Measurements from ENCODE around the gene STARD7. TPM values are rescaled to one million over a fixed set of nuclear protein-coding genes. Genes with fewer than 3 reads are reported as not detected.
"Not testable (repeated sequence)": the region's sequence is repeated elsewhere in the genome, so short reads cannot be mapped to it uniquely, and the experiment has no call there.

STARD7 gene
- total and polyA plus RNA-seq, 2 experiments from 2014 or later = 161 to 214 TPM

DNA sequence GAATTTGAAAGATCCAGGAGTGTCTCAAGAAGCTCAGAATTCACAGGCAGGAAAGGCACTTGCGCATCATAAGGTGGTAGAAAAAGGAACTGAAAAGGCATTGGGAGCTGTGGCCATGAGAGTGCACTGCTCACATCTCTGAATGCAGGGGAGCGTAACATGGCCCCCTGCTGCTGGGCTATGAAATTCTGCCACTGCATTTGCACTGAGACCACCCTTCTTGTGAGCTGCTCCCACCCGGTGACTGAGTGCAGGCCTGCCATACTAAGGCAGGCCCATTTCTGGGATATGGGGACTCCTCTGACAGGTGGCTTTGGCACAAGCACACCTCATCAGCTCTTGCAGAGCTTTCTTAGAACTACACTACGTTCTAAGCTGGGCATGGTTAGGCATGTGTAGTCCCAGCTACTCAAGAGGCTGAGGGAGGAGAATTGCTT, 25.3 kb upstream of the STARD7 start:
- TF ChIP-seq, protein P1, sequence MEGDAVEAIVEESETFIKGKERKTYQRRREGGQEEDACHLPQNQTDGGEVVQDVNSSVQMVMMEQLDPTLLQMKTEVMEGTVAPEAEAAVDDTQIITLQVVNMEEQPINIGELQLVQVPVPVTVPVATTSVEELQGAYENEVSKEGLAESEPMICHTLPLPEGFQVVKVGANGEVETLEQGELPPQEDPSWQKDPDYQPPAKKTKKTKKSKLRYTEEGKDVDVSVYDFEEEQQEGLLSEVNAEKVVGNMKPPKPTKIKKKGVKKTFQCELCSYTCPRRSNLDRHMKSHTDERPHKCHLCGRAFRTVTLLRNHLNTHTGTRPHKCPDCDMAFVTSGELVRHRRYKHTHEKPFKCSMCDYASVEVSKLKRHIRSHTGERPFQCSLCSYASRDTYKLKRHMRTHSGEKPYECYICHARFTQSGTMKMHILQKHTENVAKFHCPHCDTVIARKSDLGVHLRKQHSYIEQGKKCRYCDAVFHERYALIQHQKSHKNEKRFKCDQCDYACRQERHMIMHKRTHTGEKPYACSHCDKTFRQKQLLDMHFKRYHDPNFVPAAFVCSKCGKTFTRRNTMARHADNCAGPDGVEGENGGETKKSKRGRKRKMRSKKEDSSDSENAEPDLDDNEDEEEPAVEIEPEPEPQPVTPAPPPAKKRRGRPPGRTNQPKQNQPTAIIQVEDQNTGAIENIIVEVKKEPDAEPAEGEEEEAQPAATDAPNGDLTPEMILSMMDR (IDR thresholded peaks at IDR 0.05; ENCODE audit: low read depth, low read length) = no peak
- H3K27me3 ChIP-seq = no peaks in the 10 kb centered on the region
- no peak overlapping the region for H3K4me3 ChIP-seq
- no peak overlapping the region for H3K27ac ChIP-seq
- DNase-seq (ENCODE audit: low read depth in 1 of 2, low spot score in 1 of 2) = no peak
- H3K4me1 ChIP-seq (ENCODE audit: low read depth) = no peaks in the 10 kb centered on the region
- no peaks in the 10 kb centered on the region for H3K9me3 ChIP-seq (ENCODE audit: low read depth)
- H3K36me3 ChIP-seq = no peaks in the 10 kb centered on the region

DNA sequence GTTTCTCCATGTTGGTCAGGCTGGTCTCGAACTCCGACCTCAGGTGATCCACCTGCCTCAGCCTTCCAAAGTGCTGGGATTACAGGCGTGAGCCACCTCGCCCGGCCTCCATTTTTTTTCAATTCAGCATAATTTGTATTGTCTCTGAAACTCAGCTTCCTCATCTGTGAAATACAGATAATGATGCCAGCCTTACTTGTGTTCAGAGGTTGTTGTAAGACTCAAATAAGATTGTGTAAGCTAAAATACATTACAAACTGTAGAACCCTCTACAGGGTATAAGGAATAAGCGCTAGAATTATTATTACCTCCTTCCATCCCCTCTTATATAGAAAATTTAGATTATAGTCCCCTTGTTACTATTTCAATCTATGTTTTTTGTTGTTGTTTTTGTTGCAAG, 24.8 kb upstream of the STARD7 start:
- no peaks in the 10 kb centered on the region for H3K4me1 ChIP-seq (ENCODE audit: low read depth)
- no peak for DNase-seq (ENCODE audit: low read depth in 1 of 2, low spot score in 1 of 2)
- H3K4me3 ChIP-seq = no peak overlapping the region
- H3K27ac ChIP-seq = no peak overlapping the region
- H3K36me3 ChIP-seq = no peaks in the 10 kb centered on the region
- no peaks in the 10 kb centered on the region for H3K9me3 ChIP-seq (ENCODE audit: low read depth)
- H3K27me3 ChIP-seq = no peaks in the 10 kb centered on the region
- TF ChIP-seq, protein P1 (IDR thresholded peaks at IDR 0.05; ENCODE audit: low read depth, low read length) = no peak

DNA sequence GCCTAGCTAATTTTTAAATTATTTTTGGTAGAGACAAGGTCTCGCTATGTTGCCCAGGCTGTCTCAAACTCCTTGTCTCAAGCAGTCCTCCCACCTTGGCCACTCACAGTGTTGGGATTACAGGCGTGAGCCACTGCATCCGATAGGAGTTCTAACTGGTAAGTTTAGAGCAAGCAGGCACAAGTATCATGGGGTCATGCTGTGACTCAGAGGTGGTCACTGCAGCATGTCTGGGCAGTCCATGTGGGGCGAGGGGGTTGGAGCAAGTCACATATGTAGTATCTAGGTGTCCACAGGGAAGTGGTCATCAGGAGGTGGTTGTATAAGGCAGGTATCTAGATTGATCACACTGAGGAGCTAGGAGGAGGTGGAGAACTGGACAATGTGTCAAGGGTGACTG, 22.7 kb upstream of the STARD7 start:
- no peaks in the 10 kb centered on the region for H3K27me3 ChIP-seq
- TF ChIP-seq, protein P1 (IDR thresholded peaks at IDR 0.05; ENCODE audit: low read depth, low read length) = no peak
- no peak overlapping the region for H3K4me3 ChIP-seq
- no peaks in the 10 kb centered on the region for H3K9me3 ChIP-seq (ENCODE audit: low read depth)
- no peak for DNase-seq (ENCODE audit: low read depth in 1 of 2, low spot score in 1 of 2)
- H3K4me1 ChIP-seq (ENCODE audit: low read depth) = no peaks in the 10 kb centered on the region
- H3K27ac ChIP-seq = no peak overlapping the region
- no peaks in the 10 kb centered on the region for H3K36me3 ChIP-seq

DNA sequence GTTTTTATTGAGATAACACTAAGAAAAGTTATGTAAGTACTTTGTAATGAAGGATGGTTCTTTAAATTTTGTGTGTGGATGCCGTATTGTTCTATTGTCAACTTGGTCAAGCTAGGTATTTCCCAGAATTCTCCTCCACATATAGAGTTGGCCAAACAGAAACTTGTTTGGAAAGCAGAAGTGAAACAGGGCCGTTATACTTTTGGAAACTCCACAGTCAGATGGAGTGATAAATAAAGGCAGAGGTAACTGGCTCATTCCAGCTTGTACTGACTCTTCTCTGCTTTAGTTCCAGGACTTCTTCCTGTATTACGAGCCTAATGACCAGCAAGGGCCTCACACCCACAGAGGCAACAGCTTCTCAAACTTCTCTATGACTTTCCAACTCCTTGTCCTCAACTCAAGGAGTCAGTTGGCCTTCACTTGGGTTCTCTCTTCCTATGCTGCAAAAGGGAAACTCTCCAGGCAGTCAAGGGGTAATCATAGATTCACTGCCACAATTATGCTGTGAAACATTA, 16.4 kb upstream of the STARD7 start:
- no peak overlapping the region for H3K27ac ChIP-seq
- H3K9me3 ChIP-seq (ENCODE audit: low read depth) = no peaks in the 10 kb centered on the region
- H3K4me3 ChIP-seq = no peak overlapping the region
- no peak for DNase-seq (ENCODE audit: low read depth in 1 of 2, low spot score in 1 of 2)
- TF ChIP-seq, protein P1 (IDR thresholded peaks at IDR 0.05; ENCODE audit: low read depth, low read length) = no peak
- H3K36me3 ChIP-seq = no peaks in the 10 kb centered on the region
- peaks cover 2% of the 10 kb centered on the region for H3K4me1 ChIP-seq (ENCODE audit: low read depth)
- H3K27me3 ChIP-seq = no peaks in the 10 kb centered on the region

DNA sequence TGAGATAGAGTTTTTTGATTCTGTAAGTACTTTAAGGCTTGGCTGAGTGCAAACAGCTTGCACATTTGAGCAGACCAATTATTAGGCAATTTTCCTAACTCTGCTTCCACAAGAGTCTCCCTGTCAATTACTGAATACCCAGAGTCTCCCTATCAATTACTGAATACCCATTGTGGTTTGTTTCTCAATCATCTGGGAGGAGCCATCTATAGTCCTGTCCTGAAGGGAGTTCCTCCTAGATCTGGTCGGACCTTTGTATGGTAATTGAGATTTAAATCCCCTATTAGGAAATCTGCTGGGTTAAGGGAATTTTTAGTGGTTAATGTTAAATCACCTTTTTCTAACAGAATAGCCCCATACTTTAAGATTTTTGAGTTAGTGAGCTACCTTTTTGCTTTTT, 12.5 kb upstream of the STARD7 start:
- not testable (repeated sequence) for H3K27ac ChIP-seq; H3K36me3 ChIP-seq; H3K4me1 ChIP-seq (ENCODE audit: low read depth); H3K27me3 ChIP-seq; H3K4me3 ChIP-seq; H3K9me3 ChIP-seq (ENCODE audit: low read depth); DNase-seq (ENCODE audit: low read depth in 1 of 2, low spot score in 1 of 2)

DNA sequence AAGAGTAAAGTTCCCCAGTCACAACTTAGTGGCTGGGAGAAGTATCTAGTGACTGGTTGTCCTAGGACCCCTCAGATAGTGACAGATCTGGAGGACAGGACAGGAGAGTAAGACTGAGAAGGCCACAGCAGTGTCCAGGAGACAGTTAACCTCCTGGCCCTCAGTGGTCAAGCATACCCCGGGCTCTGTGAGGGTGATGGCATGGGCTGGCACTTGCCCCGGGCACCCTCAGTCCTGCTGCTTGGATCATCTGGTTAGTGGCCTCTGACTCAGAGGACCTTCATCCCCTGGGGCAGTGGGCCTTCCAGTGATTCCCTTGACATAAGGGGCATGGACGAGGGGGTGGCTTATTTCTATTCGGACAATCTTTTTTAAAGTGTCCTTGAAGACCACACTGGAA, 11.3 kb upstream of the STARD7 start:
- DNase-seq (ENCODE audit: low read depth in 1 of 2, low spot score in 1 of 2); H3K4me1 ChIP-seq (ENCODE audit: low read depth); H3K4me3 ChIP-seq; H3K9me3 ChIP-seq (ENCODE audit: low read depth); H3K36me3 ChIP-seq; H3K27ac ChIP-seq; H3K27me3 ChIP-seq: not testable (repeated sequence)
